ENCODE measurements around the gene C8G.
A peak's percentile ranks its signal among the peaks of the same experiment; 100 is the strongest.

The C8G gene

DNA sequence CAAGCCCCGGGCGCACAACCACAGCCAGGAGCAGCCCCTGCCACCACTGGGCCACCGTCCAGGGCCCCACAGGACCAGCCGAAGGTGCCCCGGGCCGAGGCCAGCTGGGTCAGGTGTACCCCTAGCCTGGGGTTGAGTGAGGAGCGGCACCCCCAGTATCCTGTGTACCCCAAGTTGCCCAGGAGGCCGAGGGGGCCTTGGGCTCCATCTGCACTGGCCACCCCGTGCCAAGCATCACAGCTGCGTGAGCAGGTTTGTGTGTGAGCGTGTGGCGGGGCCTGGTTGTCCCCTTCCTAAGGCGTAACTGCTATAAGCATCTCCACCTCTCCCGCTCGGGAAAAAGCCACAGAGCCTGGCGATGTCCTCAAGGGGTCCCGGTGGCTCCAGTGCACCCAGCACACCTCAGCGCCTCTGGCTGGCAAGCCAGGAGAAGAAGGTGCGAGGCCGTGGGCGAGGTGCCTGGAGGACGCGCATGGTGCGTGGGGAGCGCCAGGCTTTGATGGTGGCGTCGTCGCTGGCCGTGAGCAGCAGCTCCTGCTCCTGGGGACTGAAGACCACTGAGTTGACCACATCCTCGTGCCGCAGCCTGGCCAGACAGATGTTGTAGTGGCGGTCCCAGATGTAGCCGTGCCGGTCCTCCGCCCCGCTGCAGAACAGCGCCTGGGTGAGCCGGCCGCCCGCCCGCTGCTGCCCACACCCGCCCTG lies 4.4 kb upstream of the C8G start:
- no peak overlapping the region for H3K27ac ChIP-seq
- DNase-seq (ENCODE audit: low read depth, low spot score) = no peak

DNA sequence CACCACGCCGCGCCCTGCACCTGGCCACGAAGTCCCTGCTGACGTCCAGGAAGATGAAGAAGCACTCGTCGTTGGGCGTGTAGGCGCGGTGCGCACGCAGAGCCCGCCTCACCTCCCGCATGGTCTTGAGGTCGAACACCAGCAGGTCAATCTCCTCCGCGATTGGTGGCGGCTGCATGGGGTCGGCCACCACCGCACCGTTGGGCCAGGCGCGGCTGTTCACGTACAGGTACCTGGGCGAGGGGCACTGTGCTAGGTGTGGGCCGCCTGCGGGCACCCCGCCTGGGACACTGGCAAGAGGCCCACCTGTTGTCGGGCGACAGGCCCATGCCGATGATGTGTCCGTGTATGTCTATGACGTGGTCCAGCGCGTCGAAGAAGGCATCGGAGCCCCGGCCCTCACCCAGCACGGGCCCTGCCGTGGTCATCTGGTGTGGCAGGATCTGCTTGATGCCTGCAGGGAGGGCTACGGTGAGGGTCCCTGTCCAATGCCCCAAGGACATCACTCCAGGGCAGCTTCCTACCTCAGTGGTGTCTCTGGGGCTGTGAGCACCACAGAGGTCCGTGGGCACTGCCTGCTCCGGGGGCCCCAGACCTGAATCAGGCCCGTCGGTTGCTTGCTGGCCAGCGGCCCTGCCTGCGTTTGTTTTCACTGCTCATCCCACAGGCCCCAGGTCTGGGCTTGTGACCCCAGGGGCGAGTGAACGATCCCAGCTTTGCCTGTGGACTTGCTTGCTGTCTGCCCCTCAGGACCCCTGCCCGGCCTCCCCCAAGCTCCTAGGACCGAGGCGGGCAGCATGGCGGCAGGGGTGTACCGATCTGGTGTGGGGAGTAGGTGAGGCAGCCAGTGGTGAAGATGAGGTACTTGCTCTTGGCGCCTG lies 3.6 kb upstream of the C8G start:
- DNase-seq (ENCODE audit: low read depth, low spot score) = no peak
- no peak overlapping the region for H3K27ac ChIP-seq

DNA sequence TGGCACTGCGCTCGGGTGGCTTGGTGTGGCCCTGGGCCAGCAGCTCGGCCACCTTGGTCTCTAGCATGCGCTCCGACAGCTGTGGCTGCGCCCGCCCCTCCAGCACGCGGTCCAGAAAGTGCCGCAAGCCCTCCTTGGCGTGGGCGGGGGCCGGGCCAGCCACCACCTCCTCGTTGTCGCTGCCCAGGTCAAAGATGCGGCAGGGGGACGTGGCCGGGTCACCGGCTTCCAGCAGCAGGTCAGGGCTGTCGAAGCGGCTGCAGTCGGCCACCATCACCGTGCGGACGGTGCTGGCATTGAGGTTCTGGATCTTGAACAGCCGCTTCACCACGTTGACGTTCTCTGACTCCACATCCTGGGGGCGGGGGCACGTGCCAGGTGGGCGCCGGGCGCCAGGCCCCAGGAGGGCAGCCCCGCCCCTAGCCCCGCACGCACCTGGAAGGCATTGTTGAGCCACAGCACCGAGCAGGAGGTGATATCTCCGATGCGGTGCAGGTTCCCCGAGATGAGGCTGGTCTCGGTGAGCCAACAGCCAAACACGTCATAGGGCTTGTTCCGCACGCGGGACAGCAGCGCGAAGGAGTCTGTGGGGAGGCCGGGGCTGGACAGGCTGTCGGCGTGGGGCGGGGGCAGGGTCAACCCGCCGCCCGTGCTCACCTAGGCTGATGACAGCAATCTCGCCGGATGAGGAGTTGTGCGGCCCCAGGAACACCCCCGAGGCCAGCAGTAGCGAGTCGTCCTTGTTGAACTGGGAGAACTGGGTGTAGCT lies 2.7 kb upstream of the C8G start:
- no peak overlapping the region for H3K27ac ChIP-seq

DNA sequence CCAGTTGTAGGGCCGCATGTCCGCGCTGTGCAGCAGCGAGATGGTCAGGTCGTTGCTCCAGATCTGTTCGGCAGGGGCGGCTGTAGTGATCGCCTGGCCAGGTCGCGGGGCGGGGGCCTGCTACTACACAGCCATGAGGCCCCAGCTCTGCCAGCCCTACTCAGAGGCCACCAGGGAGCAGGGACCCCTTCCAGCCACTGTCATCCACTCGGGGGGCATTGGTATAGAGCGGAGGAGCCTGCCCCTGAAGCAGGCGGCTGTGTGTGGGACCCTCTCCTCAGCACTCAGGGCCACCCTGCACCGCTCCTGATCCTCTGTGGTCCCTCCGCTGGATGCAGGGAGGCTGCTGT lies 2.2 kb upstream of the C8G start:
- DNase-seq (ENCODE audit: low read depth, low spot score) = no peak
- no peak overlapping the region for H3K27ac ChIP-seq

More for the DNA sequence above, 2.7 kb upstream of the C8G start:
- no peak for DNase-seq (ENCODE audit: low read depth, low spot score)

DNA sequence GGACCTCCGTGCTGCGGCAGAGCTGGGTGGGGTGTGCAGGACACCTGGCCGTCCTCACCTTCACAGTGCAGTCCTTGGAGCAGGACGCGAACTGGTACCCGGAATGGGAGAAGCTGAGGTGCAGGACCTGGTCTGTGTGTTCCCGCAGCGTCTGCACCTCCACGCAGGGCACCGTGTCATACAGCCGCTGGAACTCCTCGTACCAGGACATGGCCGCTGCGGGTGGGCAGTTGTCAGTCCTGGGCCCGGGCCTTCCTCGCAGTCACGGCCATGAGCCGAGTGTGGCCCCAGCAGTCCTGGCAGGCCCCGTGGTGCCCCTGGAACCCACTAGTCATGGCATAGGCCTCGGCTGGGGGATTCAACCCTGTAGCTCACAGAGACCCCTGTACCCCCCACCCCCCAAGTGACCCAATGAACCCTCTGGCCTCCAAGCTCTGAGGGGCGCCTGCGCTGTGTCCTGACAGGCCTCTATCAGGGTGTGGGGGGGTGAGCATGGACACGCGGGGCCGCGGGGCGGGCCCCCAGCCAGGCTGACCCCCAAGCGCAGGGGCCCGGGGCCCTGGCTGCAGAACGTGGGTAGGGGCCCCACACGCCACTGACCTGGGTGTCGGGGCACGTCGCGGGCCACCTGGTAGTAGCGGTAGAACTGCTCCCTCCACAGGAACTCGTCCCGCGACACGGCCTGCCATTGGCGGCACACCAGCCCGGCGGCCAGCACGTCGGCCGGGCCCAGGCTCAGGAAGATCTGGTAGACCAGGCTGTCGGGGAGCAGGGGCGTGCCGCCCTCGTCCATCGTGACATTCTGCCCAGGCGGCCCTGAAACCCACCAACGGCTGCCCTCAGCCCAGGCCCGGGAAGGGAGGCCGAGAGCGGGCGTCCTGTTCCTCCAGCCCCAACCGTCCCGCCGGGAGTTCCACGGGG lies 1.5 kb upstream of the C8G start:
- H3K27ac ChIP-seq = peak overlapping the region; percentile 77
- no peak for DNase-seq (ENCODE audit: low read depth, low spot score)

DNA sequence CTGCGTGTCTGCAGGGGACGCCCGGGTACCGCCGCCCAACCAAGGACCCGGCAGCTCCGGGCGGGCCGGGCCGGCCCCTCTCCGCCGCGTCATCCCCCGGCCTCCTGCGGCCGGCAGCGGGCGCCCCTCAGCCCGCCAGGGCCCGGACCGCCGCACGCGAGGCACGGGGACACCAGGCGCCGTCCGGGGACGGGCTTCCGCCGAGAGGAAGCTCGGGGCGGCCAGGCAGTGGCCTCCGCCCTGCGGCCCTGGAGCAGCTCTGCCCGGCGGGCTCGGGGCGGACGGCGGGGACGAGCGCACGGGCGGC lies 878 bp upstream of the C8G start:
- DNase-seq (ENCODE audit: low read depth, low spot score) = no peak
- H3K27ac ChIP-seq = peak overlapping the region; percentile 77

DNA sequence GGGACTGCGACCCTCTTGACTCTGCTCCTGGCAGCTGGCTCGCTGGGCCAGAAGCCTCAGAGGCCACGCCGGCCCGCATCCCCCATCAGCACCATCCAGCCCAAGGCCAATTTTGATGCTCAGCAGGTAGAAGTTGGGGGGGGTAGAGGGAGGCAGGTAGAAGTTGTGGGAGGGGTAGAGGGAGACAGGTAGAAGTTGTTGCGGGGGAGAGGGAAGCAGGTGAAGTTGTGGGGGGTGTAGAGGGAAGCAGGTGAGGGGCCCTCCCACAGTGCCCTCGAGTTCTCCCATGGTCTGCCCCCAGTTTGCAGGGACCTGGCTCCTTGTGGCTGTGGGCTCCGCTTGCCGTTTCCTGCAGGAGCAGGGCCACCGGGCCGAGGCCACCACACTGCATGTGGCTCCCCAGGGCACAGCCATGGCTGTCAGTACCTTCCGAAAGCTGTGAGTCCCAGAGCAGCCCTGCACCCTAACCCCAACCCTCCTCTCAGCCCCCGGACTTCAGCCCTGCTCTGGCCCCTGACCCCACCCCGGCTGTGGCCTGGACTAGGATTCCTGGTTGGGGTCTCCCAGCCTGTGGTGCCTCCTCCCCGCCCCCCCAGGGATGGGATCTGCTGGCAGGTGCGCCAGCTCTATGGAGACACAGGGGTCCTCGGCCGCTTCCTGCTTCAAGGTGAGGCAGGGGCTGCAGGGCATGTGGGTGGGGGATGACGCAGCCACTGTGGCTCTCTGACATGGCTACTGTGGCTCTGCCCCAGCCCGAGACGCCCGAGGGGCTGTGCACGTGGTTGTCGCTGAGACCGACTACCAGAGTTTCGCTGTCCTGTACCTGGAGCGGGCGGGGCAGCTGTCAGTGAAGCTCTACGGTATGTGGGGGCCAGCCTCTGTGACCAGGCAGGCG lies 537 bp downstream of the C8G start:
- no peak for DNase-seq (ENCODE audit: low read depth, low spot score)
- no peak overlapping the region for H3K27ac ChIP-seq

DNA sequence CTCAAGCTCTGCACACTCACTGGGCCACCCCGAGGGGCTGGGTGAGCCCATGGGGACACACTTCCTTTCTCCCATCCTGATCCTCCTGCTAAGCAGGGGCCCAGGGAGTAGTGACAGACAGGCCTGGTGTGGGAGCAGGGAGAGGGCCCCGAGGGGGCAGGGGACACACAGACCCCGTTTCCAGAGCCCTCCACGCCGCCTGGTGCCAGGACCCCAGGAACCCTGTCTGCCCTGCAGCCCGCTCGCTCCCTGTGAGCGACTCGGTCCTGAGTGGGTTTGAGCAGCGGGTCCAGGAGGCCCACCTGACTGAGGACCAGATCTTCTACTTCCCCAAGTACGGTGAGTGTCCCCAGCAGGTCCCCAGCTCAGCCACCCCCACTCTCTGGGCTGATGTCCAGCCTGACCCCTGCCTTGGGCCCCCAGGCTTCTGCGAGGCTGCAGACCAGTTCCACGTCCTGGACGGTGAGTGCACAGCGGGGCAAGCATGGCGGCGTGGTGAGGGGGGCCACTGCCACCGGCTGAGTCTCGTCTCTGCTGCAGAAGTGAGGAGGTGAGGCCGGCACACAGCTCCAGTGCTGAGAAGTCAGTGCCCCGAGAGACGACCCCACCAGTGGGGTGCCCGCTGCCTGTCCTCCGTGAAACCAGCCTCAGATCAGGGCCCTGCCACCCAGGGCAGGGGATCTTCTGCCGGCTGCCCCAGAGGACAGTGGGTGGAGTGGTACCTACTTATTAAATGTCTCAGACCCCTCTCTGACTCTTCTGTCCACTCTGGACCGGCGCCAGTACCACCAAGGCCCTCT lies 1.4 kb downstream of the C8G start:
- no peak overlapping the region for H3K27ac ChIP-seq
- no peak for DNase-seq (ENCODE audit: low read depth, low spot score)

DNA sequence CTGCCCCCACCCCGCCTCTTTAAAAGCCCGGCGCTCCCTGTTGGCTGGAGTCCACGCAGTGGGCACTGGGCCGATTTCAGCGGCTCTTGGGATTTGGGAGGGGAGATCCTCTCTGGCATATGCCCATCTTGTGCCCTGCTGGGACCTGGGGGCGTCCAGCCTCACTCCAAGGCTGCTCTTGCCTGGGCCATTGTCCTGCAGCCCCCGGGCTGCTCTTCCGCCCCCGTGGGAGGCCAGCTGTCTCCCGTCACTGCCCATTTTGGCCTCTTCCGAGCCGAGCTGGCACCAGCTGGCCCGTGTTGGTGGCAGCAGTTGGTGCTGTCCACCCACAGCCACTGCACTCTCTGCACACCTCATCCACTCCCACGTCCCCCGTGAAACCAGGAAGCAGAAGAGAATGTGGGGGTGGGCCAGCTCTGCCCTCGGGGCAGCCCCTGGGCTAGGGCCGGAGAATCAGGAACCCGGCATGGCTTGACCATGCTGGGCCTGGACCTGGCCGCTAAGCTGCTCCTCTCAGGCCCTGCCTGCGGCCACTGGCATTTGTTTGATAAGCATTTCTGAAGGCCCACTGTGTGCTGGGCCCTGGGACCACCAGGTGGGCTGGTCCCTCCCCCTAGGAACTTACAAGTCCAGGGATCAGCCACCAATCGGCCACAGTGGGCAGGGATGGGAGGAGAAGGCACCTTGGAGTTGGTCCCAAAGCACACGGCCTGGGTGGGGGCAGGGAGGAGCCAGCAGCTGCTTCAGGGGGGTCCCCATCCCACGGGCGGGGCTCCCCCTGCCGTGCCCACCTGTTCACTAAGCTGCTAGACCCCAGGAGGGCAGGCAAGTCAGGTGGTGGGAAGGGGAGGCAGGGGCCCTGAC lies 2.2 kb downstream of the C8G start:
- no peak for DNase-seq (ENCODE audit: low read depth, low spot score)
- H3K27ac ChIP-seq = peak overlapping the region; percentile 74

DNA sequence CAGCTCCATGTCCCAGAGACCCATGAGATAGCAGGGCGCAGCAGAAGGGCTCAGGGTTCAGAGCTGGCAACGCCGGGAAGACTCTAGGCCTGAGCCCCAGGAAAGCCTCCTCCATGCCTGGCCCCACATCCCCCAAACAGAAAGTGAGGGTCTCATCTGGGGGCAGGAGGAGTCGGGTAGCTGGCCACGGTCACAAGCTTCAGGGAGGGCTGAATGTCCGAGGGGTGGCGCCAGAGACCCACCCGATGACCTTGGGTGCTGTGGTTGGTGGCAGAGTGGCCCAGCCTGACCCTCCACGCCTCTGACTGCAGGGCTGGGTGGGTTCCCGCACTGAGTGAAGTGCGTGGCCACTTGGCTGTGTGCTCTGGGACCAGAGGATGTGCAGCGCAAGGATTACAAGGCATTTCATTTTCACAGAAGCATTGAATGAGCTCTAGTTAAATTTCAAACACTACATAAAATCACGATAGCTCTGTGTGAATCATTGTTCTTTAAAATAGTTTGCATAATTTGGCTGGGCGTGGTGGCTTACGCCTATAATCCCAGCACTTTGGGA lies 3.0 kb downstream of the C8G start:
- DNase-seq (ENCODE audit: low read depth, low spot score) = no peak
- peak overlapping the region; percentile 74 for H3K27ac ChIP-seq

DNA sequence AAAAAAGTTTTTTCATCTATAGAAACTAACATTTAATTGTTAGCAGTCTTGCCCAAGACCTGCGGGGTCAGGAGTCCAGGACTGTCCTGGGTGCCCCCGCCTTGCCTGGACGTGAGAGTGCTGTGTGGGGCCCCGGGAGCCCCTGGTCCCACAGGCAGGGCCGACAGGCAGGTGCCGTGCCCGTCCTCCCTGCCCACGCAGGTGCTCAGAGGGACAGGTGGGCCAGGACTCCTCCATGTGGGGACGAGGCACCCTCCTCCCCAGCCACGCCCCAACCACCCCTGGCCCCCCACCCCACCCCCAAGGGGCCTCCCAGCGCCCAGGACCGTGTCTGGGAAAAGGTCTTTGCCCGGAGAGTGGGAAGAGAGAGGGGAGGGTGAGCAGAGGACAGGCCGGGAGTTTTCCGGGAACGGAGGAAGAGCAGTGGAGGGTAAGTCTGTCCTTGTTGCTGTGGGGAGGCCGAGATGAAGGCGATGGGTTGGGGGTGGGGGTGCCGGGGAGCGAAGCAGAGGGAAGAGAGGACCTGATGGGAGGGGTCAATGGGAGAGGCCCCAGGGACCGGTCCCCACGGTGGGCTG lies 4.3 kb downstream of the C8G start:
- DNase-seq (ENCODE audit: low read depth, low spot score) = no peak

DNA sequence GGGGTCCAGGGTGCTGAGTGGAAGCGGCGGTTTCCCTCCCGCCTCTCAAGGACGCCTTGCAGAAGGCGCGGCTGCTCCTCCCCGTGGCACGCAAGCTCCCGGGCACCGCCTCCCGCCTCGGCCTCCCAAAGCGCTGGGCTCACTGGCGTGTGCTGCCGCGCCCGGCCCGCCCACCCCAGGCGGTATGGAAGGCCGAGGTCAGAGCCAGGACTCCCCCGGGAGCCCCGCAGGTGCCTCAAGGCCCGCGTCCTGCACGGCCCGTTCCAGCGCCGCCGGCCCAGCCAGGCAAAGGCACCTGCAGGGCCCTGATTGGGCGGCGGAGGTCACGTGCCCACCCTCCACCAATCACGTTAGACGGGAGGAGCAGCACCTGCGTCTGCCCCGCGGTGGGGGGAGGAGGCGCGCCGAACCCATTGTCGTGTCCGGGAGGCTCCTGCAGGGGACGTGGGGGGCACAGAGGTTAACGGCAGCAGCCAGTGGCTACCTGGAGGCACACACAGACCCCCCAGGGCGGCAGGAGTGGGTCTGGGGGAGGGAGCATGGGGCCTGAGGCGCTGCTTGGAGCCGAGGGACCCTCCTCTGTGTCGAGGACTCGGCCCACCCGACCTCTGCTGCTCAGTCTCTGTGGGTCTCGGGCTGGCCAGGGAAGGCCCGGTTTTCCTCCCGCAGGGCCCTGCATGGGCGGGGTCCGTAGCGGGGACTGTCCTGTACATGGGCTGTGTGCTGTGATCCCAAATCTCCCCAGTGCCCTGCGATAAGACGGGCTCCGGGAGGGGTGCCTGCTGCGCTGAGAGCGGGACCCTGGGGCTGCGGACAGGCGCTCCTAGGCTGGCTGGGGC lies 5.0 kb downstream of the C8G start:
- peak; percentile 64 for DNase-seq (ENCODE audit: low read depth, low spot score)
- H3K27ac ChIP-seq = peak overlapping the region; percentile 74

More for the DNA sequence above, 4.3 kb downstream of the C8G start:
- peak overlapping the region; percentile 74 for H3K27ac ChIP-seq

DNA sequence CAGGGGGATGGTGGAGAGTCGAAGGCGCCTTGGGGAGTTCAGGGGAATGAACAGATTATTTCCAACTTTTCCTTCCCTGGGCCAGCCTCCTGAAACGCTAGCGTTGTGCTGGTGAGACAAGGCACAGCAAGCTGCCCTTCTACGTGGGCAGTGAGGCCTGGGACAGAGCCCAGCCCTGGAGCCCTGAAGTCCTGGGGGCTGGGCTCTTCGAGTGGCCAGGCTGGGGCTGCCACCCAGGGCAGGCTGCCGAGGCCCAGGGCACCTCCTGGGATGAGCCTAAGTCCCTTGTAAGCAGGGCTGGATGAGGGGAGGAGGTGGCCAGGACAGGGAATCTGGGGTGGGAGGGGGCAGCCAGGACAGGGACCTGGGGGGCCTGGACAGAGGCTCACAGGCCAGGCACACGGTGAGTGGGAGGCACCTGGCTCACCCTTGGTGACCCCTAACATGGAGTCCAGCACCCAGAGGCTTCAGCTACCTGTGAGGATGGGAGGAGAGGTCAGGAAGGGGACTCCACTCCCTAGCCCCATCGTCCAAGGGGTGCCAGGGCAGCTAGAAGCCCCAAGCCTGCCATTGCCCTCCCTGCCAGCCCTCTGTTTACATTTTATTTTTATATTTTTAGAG lies 5.7 kb downstream of the C8G start:
- peak overlapping the region; percentile 74 for H3K27ac ChIP-seq
- DNase-seq (ENCODE audit: low read depth, low spot score) = no peak

DNA sequence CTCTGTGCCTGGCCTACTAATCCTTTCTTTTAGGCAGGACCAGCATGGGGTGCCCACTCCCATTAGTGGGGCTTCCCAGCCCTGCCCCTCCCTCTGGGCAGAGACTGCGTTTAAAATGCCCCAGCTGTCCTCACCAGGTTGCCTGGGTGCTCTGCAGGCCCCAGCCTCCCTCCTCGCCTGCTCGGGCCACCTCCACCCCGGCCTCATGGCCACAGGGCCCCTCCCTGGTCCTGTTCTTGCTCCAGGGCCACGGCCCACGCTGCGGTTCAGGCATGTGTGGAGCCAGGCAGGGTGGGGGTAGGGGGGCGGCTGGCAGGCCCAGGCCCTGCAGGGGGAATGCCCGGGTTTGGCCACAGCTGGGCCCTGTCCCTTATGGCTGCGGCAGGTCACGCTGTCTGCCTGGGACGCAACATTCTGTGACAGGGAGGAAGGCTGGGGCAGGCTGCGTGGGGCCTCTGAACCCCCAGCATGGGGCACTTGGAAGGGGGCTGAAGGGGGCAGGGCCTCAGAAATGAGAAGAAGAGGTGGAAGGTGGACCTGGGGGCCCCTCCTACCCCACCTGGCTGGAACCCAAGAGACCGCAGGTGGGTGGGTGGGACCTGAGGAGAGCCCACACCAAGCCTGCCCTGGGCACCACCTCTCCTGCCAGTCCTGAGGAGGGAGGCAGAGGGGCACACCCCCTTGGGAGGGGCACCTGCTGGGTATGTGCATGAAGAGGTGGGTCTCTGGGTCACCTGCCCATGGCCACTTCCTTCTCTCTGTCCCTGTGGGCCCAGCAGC lies 6.7 kb downstream of the C8G start, which contains the start of gene LCN12:
TSS of gene LCN12 (plus strand) at position 733 of the 780 bp plus-strand sequence. CDS start 55 bp downstream, outside the sequence.
- no peak for DNase-seq (ENCODE audit: low read depth, low spot score)
- no peak within 1 kb of the TSS for H3K27ac ChIP-seq
